GM10248 (cell line): ENCODE data around the gene RAET1E.
"Not testable (repeated sequence)": the region's sequence is repeated elsewhere in the genome, so short reads cannot be mapped to it uniquely, and the experiment has no call there.

Source experiments
- CTCF ChIA-PET: fragments of 300-600 bp; sonication (Branson Sonifier 250); formaldehyde crosslinking; extraction: SDS; loops from one replicate; lab custom pipeline; 2021; ENCODE audit warnings: antibody characterized with exemption; lab: Yijun Ruan, JAX
- POLR2A ChIA-PET: fragments of 350-650 bp; sonication (Branson Sonifier 250); formaldehyde crosslinking; extraction: SDS; loops from one replicate; lab custom pipeline; 2020; ENCODE audit warnings: antibody characterized with exemption; lab: Yijun Ruan, JAX
- DNase-seq: peaks from one replicate; pipeline ENCODE4 v3.0.0; 2012; ENCODE audit errors: extremely low spot score
- TF ChIP-seq, protein P1 (sequence below): IDR thresholded peaks from 2 replicates; pipeline ENCODE4 v1.5.1; 2012; ENCODE audit warnings: mild to moderate bottlenecking, low read depth; ENCODE audit errors: extremely low read depth, missing control alignments, control extremely low read depth

Gene RAET1E

DNA sequence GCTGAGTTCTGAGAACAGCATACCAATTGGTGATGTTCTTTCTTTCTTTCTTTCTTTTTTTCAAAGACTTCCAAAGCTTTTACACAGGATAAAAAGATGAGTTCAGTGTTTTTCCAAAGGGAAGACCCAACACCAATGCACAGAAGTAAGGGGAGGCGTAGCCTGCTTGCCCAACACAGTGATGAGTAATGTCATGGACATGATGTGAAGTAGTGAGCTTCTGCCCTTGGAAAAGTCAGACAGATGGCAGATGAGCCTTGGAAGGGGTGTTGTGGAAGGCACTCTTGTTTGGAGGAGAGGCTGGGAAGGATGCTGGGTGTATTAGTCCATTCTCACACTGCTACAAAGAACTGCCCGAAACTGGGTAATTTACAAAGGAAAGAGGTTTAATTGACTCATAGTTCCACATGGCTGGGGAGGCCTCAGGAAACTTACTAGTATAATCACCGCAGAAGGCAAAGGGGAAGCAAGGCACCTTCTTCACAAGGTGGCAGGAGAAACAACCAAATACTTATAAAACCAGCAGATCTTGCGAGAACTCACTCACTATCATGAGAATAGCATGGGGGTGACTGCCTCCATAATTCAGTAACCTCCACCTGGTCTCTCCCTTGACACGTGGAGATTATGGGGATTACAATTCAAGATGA, 46.3 kb downstream of the RAET1E start:
- DNase-seq, result no peak
- ChIA-PET CTCF (interaction anchor here (1.0 kb wide), 1 partner anchor 33 kb away, joined by 3 read pairs; no protein-coding TSS in a partner anchor), POLR2A (interaction anchor here (0.7 kb wide), 1 partner anchor 10 kb away, joined by 3 read pairs; no protein-coding TSS in a partner anchor)
- TF ChIP-seq, protein P1, sequence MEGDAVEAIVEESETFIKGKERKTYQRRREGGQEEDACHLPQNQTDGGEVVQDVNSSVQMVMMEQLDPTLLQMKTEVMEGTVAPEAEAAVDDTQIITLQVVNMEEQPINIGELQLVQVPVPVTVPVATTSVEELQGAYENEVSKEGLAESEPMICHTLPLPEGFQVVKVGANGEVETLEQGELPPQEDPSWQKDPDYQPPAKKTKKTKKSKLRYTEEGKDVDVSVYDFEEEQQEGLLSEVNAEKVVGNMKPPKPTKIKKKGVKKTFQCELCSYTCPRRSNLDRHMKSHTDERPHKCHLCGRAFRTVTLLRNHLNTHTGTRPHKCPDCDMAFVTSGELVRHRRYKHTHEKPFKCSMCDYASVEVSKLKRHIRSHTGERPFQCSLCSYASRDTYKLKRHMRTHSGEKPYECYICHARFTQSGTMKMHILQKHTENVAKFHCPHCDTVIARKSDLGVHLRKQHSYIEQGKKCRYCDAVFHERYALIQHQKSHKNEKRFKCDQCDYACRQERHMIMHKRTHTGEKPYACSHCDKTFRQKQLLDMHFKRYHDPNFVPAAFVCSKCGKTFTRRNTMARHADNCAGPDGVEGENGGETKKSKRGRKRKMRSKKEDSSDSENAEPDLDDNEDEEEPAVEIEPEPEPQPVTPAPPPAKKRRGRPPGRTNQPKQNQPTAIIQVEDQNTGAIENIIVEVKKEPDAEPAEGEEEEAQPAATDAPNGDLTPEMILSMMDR, result no peak

DNA sequence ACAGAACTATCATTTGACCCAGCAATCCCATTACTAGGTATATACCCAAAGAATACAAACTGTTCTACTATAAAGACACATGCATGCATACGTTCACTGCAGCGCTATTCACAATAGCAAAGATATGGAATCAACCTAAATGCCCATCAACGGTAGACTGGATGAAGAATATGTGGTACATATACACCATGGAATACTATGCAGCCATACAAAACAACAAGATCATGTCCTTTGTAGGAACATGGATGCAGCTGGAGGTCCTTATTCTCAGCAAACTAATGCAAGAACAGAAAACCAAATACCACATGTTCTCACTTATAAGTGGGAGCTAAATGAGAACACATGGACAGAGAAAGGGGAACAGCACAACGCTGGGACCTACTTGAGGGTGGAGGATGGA, 49.6 kb downstream of the RAET1E start:
- POLR2A ChIA-PET, DNase-seq: not testable (repeated sequence)
- CTCF ChIA-PET, result interaction anchor here (2.4 kb wide), 1 partner anchor 11 kb away, joined by 7 read pairs; no protein-coding TSS in a partner anchor
